Fibroblast of the conjunctiva (primary cell): Measurements from ENCODE around the gene BICC1.
"Not testable (repeated sequence)": the region's sequence is repeated elsewhere in the genome, so short reads cannot be mapped to it uniquely, and the experiment has no call there.

Experiments used
- DNase-seq: peaks from one replicate; pipeline ENCODE4 v3.0.0-alpha.2; 2010; ENCODE audit warnings: low read depth

BICC1 gene

DNA sequence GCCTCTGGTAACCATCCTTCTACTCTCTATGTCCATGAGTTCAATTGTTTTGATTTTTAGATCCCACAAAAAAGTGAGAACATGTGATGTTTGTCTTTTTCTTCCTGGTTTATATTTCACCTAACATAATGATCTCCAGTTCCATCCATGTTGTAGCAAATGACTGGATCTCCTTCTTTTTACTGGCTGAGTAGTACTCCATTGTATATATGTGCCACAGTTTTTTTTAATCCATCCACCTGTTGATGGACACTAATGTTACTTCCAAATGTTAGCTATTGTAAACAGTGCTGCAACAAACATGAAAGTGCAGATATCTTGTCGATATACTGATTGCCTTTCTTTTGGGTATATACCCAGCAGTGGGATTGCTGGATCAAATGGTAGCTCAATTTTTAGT, 345.5 kb downstream of the BICC1 start:
- not testable (repeated sequence) for DNase-seq

DNA sequence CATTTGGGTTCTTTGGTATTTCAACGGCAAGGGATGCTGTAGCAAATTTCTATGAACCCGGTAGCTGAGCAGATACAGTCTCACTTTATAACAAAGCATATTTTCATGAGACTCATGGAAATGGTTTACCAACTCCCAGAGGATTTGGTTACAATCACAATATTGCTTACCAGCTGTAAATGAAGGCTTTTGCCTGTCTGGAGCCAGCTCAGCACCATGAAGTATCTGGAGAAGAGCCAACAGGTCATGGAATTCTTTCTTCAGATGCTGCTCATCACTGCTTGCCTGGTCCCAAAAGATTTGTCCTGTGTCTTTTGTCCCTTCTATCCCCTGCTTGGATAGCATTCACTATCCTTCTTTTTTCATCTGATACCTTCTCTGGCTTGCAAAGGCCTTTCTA, 346.9 kb downstream of the BICC1 start:
- no peak for DNase-seq

DNA sequence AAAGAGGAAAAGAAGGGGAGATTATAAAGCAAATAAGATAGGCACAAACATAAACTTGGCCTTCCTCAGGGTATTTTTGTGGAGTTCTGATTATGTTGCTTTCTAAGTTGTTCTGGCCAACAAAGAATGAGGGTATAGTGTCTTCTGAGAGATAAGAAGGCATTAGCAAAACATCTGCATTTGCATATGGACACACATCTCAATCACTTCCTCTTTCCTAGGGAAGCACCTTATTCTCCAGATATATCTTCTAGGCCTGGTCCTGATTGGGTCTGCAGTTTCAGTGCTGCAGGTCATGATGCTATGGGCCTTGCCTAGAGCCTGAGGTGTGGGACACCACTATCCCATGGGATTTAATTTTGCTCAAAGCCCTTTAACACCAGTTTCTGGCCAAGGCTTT, 355.0 kb downstream of the BICC1 start:
- no peak for DNase-seq

DNA sequence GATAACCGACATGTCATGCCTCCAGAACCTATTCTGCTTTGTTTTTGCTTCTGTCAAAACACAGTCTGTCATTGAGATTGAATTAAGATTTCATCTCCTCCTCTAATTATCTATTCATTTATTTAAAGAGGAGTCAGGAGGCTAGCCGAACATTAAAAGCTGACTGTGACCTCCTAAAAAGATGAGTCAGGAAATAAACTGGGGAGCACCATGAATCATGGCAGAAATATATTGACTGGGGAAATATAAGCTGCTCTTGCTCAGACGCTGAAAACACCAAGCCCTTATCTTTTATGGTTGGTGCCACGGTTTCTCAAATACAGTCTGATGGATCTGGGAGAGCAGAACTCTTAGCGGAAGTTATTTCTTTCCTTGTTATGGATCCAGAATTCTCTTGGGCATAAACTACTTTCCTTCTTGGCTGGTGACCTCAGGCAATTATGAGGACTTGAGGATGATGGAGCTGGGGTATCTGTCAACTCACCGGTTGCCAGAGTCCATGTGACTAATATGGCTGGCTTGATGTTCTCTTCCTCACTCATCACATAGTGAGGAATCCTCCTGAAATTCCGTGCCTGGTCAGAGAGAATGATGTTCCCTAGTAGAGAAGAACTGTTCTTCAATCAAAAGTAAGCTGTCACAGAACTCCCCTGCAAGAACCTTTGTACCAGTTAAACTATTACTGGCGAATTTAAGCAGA, 356.2 kb downstream of the BICC1 start:
- DNase-seq = no peak

DNA sequence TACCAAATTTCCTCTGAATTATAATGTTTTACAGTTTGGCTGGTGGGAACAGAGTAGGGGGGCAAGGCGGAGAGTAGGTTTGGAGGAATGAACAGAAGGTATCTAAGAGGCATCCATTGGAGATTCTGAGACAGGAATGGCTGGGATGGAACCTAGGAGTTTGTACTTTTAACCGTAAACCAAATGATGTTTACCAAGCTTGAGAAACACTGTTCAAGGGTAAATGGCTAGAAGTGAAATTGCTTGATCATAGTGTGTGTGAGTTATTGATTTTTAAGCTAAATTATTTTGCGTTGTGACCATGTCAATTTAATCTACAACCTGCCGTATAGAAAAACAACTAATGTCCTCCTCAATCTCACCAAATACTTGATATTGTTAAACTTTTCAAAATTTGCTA, 357.4 kb downstream of the BICC1 start:
- DNase-seq = no peak

DNA sequence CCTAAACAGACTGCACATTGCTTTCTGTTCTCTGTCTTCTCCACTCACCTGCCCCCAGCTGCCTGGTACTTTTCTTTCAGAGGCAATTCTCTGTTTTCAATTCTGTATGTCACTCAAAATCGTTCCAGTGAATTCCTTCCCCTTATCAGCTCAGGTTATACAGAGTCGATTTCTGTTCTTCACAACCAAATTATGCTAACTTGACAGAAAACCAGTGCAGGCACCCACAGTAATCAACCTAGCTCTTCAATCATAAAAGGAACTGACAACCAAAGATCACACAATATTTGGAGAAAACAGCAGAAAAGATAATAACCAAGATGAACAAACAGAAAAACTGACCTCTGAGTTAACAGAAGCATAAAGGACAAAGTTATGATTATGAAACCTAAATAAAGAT, 360.5 kb downstream of the BICC1 start:
- no peak for DNase-seq
